ENCODE measurements around the gene DSC3.

DNA sequence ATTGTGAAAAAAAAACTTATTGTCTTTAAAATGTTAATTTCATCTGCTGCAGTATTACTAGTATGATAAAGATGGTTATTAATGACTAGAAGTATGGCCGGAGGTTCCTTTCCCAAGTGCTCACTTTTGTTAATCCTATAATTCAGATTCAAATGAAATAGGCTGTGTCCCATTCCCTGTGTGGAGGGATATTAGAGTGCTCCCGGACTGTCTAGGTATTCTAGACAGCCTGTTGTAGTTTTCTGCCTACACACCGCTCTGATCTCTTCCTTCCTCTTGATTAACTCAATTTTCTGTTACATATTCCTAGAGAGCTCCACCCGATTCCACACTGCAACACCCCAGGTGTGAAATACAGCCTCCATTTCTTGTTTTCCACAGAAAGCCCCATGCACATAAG lies 15.4 kb upstream of the DSC3 start:
- TF ChIP-seq CTCF (IDR thresholded peaks at IDR 0.05) (no peak), POLR2A (IDR thresholded peaks at IDR 0.05) (no peak)
